HCT116 (cell line): ENCODE measurements around the gene TMC1.

Source experiments
- EZH2 ChIP-seq: fragments of 200-600 bp; sonication (generic); IDR thresholded peaks from 2 replicates; pipeline ENCODE4 v1.6.1; 2017; ENCODE audit warnings: antibody characterized with exemption, mixed run types
- TF ChIP-seq, protein P1 (sequence below), 3 experiments: fragments of 200-600 bp in 1 of 3; sonication (generic) in 1 of 3; IDR thresholded peaks in 2 of 3; conservative IDR thresholded peaks in 1 of 3; 2 replicates each; pipeline ENCODE4 v1.5.1; 2012 to 2017; ENCODE audit warnings: low read depth in 2 of 3, low read length in 2 of 3, antibody characterized with exemption in 1 of 3, borderline replicate concordance in 1 of 3, control low read depth in 1 of 3, mild to moderate bottlenecking in 1 of 3, mixed read lengths in 1 of 3, mixed run types in 1 of 3, moderate library complexity in 1 of 3; ENCODE audit not compliant: insufficient read depth in 1 of 3
- TF ChIP-seq, protein P2 (sequence below): IDR thresholded peaks from 2 replicates; pipeline ENCODE4 v1.6.1; 2012; ENCODE audit warnings: low read depth

DNA sequence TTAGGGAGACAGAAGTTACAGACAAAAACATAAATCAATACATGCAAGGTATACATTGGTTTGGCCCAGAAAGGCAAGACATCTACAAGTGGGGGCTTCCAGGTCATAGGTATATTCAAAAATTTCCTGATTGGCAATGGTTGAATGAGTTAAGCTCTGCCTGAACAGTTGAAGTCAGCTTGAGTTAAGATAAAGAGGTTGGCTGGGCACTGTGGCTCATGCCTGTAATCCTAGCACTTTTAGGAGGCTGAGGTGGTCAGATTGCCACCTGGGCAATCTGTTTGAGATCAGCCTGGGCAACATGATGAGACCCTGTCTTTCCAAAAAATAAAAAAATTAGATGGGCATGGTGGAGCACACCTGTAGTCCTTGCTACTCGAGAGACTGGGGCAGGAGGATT, 16.3 kb downstream of the TMC1 start:
- TF ChIP-seq, protein P1, sequence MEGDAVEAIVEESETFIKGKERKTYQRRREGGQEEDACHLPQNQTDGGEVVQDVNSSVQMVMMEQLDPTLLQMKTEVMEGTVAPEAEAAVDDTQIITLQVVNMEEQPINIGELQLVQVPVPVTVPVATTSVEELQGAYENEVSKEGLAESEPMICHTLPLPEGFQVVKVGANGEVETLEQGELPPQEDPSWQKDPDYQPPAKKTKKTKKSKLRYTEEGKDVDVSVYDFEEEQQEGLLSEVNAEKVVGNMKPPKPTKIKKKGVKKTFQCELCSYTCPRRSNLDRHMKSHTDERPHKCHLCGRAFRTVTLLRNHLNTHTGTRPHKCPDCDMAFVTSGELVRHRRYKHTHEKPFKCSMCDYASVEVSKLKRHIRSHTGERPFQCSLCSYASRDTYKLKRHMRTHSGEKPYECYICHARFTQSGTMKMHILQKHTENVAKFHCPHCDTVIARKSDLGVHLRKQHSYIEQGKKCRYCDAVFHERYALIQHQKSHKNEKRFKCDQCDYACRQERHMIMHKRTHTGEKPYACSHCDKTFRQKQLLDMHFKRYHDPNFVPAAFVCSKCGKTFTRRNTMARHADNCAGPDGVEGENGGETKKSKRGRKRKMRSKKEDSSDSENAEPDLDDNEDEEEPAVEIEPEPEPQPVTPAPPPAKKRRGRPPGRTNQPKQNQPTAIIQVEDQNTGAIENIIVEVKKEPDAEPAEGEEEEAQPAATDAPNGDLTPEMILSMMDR (IDR thresholded peaks at IDR 0.05 in 2 of 3, conservative IDR thresholded peaks at IDR 0.05 in 1 of 3; ENCODE audit: borderline replicate concordance in 1 of 3, insufficient read depth in 1 of 3, low read depth in 2 of 3, low read length in 2 of 3) = no peak
- TF ChIP-seq, protein P2, sequence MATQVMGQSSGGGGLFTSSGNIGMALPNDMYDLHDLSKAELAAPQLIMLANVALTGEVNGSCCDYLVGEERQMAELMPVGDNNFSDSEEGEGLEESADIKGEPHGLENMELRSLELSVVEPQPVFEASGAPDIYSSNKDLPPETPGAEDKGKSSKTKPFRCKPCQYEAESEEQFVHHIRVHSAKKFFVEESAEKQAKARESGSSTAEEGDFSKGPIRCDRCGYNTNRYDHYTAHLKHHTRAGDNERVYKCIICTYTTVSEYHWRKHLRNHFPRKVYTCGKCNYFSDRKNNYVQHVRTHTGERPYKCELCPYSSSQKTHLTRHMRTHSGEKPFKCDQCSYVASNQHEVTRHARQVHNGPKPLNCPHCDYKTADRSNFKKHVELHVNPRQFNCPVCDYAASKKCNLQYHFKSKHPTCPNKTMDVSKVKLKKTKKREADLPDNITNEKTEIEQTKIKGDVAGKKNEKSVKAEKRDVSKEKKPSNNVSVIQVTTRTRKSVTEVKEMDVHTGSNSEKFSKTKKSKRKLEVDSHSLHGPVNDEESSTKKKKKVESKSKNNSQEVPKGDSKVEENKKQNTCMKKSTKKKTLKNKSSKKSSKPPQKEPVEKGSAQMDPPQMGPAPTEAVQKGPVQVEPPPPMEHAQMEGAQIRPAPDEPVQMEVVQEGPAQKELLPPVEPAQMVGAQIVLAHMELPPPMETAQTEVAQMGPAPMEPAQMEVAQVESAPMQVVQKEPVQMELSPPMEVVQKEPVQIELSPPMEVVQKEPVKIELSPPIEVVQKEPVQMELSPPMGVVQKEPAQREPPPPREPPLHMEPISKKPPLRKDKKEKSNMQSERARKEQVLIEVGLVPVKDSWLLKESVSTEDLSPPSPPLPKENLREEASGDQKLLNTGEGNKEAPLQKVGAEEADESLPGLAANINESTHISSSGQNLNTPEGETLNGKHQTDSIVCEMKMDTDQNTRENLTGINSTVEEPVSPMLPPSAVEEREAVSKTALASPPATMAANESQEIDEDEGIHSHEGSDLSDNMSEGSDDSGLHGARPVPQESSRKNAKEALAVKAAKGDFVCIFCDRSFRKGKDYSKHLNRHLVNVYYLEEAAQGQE = no peak
- TF ChIP-seq EZH2 = no peak
